Kidney epithelial cell (primary cell): ENCODE results near the gene ARFRP1. TPM values are rescaled to one million over a fixed set of nuclear protein-coding genes. Genes with fewer than 3 reads are reported as not detected.

Source experiments
- DNase-seq: peaks from one replicate; pipeline ENCODE4 v3.0.0-alpha.2; 2010; ENCODE audit warnings: low read depth
- H3K27me3 ChIP-seq: 2 replicates; pipeline ENCODE4 v1.6.0; 2011; ENCODE audit warnings: low read length; ENCODE audit not compliant: control insufficient read depth, insufficient read depth
- H3K36me3 ChIP-seq: 2 replicates; pipeline ENCODE4 v1.5.1; 2011; ENCODE audit warnings: low read length; ENCODE audit not compliant: control insufficient read depth, insufficient read depth
- H3K4me3 ChIP-seq: 2 replicates; pipeline ENCODE4 v1.5.1; 2011; ENCODE audit warnings: low read depth, mild to moderate bottlenecking, control low read depth, low read length
- CTCF ChIP-seq: IDR thresholded peaks from 2 replicates; pipeline ENCODE4 v1.5.1; 2011; ENCODE audit warnings: mild to moderate bottlenecking, moderate library complexity, low read length, control low read depth, inconsistent platforms; ENCODE audit not compliant: insufficient read depth, poor library complexity, severe bottlenecking
- total RNA-seq: library from RNA; depleted of rRNA; stranded (reverse); fragments of >200 nt; gene quantifications from 2 replicates; pipeline ENCODE4 v1.2.3, GENCODE V29; 2015

The ARFRP1 gene
- total RNA-seq, 1 donor from 2014 or later, result 56.9 TPM

GRCh38 chr20:63696628-63697356 lies 11.0 kb downstream of the ARFRP1 start, which contains the start of gene TNFRSF6B:
TNFRSF6B (plus strand) TSS chr20:63696652; CDS start chr20:63696768, 116 bp downstream.
- no peak for TF ChIP-seq CTCF
- H3K4me3 ChIP-seq, result peak within 1 kb of the TSS; percentile 64
- no peaks in the 10 kb centered on the region for H3K27me3 ChIP-seq
- DNase-seq, result no peak
- H3K36me3 ChIP-seq, result no peaks in the 10 kb centered on the region

GRCh38 chr20:63696306-63696627 lies 11.5 kb downstream of the ARFRP1 start:
- H3K27me3 ChIP-seq, result no peaks in the 10 kb centered on the region
- DNase-seq, result no peak
- no peak for TF ChIP-seq CTCF
- H3K36me3 ChIP-seq, result no peaks in the 10 kb centered on the region
- H3K4me3 ChIP-seq, result peak overlapping the region; percentile 64

GRCh38 chr20:63695424-63696305 lies 12.1 kb downstream of the ARFRP1 start:
- no peak for DNase-seq
- Histone ChIP-seq H3K36me3 (no peaks in the 10 kb centered on the region), H3K4me3 (no peak overlapping the region), H3K27me3 (no peaks in the 10 kb centered on the region)
- no peak for TF ChIP-seq CTCF

GRCh38 chr20:63694584-63695423 lies 13.0 kb downstream of the ARFRP1 start:
- Histone ChIP-seq H3K36me3 (no peaks in the 10 kb centered on the region), H3K27me3 (no peaks in the 10 kb centered on the region), H3K4me3 (no peak overlapping the region)
- TF ChIP-seq CTCF, result no peak
- DNase-seq, result no peak

GRCh38 chr20:63693733-63694583 lies 13.8 kb downstream of the ARFRP1 start:
- no peak for TF ChIP-seq CTCF
- Histone ChIP-seq H3K36me3 (no peaks in the 10 kb centered on the region), H3K27me3 (no peaks in the 10 kb centered on the region), H3K4me3 (no peak overlapping the region)
- no peak for DNase-seq
